HS-27A (cell line): Measurements from ENCODE around the gene ABCB10.

Experiments used
- DNase-seq: peaks from one replicate; pipeline ENCODE4 v3.0.0-alpha.2; 2012; ENCODE audit warnings: low read depth, missing footprints

ABCB10 gene

GRCh38 chr1:229474509-229474908 is 84.0 kb downstream of the ABCB10 start:
- DNase-seq = no peak

DNA sequence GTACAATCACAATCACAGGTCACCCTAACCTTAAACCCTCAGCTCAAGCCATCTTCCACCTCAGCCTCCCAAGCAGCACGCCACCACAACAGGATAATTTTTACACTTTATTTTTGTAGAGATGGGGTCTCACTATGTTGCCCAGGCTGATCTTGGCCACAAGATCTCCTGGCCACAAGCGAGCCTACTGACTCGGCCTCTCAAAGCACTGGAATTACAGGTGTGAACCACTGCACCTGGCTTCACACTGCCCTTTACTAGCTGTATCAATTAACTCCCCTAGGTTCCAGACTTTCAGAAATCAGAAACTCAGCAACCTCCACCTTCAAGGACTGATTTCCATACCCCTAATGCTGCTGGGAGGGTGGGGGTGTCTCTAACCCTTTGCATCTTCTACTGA is 87.3 kb downstream of the ABCB10 start:
- DNase-seq = no peak

DNA sequence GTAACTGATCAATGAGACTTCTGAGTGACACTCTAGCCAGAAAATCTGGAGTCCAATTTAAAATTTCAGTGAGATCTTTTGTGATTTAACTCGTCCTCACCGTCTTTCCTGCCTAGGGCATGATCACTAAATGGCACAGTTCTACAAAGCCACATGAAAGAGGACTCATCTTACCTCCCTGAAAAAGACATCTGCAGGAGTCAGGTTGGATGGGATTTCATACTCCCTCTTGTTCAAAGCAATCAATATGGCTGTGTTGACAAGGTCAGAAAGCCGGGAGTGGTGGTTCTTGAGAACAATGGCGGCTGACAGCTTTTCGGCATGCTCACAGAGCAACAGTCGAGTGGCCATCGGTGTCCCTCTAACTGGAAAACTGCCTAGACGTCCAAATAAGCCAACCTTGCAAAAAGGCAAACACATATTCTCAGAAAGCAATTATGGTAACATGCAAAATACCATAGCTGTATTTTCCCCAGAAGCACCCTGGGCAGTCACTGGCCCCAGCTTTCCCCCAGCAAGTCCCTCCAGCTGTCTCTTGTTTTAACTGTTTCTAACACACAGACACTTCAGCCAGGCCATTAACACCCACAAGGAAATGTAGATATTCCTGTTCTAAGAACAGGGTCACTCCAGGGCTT is 88.0 kb downstream of the ABCB10 start:
- DNase-seq = no peak

- DNase-seq = no peak
Observed at GRCh38 chr1:229466887-229467286, 91.6 kb downstream of the ABCB10 start.
